ENCODE measurements around the gene PPARA.

DNA sequence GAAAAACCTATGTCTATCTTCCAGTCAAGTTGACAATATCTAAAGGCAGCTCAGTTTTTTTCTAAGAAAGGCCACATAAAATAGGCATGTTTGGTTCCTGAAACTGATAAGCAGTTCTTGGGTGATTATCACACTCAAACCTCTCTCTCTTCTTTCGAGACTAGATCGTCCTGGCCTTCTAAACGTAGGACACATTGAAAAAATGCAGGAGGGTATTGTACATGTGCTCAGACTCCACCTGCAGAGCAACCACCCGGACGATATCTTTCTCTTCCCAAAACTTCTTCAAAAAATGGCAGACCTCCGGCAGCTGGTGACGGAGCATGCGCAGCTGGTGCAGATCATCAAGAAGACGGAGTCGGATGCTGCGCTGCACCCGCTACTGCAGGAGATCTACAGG lies 84.6 kb downstream of the PPARA start:
- TF ChIP-seq, protein P1, sequence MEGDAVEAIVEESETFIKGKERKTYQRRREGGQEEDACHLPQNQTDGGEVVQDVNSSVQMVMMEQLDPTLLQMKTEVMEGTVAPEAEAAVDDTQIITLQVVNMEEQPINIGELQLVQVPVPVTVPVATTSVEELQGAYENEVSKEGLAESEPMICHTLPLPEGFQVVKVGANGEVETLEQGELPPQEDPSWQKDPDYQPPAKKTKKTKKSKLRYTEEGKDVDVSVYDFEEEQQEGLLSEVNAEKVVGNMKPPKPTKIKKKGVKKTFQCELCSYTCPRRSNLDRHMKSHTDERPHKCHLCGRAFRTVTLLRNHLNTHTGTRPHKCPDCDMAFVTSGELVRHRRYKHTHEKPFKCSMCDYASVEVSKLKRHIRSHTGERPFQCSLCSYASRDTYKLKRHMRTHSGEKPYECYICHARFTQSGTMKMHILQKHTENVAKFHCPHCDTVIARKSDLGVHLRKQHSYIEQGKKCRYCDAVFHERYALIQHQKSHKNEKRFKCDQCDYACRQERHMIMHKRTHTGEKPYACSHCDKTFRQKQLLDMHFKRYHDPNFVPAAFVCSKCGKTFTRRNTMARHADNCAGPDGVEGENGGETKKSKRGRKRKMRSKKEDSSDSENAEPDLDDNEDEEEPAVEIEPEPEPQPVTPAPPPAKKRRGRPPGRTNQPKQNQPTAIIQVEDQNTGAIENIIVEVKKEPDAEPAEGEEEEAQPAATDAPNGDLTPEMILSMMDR (conservative IDR thresholded peaks at IDR 0.05 in 1 of 2, IDR thresholded peaks at IDR 0.05 in 1 of 2; ENCODE audit: low read depth in 1 of 2, low read length in 2 of 2), result no peak
- no peak for TF ChIP-seq EZH2 (IDR thresholded peaks at IDR 0.05; ENCODE audit: low read length, missing control alignments)

All from fibroblast of lung (primary cell).